ENCODE results near the gene PAX3.
"Not testable (repeated sequence)": the region's sequence is repeated elsewhere in the genome, so short reads cannot be mapped to it uniquely, and the experiment has no call there.

PAX3 gene

GRCh38 chr2:222205136-222205535 lies 93.7 kb downstream of the PAX3 start:
- no peak for DNase-seq

- no peak for DNase-seq
Measured at GRCh38 chr2:222203041-222203440, 95.8 kb downstream of the PAX3 start.

GRCh38 chr2:222196159-222196558 lies 102.6 kb downstream of the PAX3 start:
- no peak for DNase-seq

- DNase-seq = no peak
Measured at GRCh38 chr2:222194669-222195068, 104.1 kb downstream of the PAX3 start.

- no peak for DNase-seq
Measured at GRCh38 chr2:222193328-222193983, 105.3 kb downstream of the PAX3 start.

GRCh38 chr2:222180619-222181018 lies 118.2 kb downstream of the PAX3 start:
- no peak for DNase-seq

- no peak for DNase-seq
Measured at GRCh38 chr2:222179592-222179991, 119.2 kb downstream of the PAX3 start.

- DNase-seq = no peak
Measured at GRCh38 chr2:222178450-222178849, 120.3 kb downstream of the PAX3 start.

GRCh38 chr2:222176890-222177289 lies 121.9 kb downstream of the PAX3 start:
- DNase-seq = no peak

- DNase-seq = no peak
Measured at GRCh38 chr2:222174450-222174849, 124.3 kb downstream of the PAX3 start.

- DNase-seq = no peak
Measured at GRCh38 chr2:222169346-222169745, 129.5 kb downstream of the PAX3 start.

- no peak for DNase-seq
Measured at GRCh38 chr2:222167762-222168161, 131.0 kb downstream of the PAX3 start.

GRCh38 chr2:222160944-222161343 lies 137.9 kb downstream of the PAX3 start:
- no peak for DNase-seq

- no peak for DNase-seq
Measured at GRCh38 chr2:222160125-222160524, 138.7 kb downstream of the PAX3 start.

GRCh38 chr2:222159221-222159620 lies 139.6 kb downstream of the PAX3 start:
- no peak for DNase-seq

GRCh38 chr2:222155003-222155664 lies 143.7 kb downstream of the PAX3 start:
- not testable (repeated sequence) for DNase-seq
